Measurements from ENCODE around the gene SORCS2.

- TF ChIP-seq POLR2AphosphoS5 (IDR thresholded peaks at IDR 0.05; ENCODE audit: borderline replicate concordance, low read depth, low read length) = no peak
- no peak for TF ChIP-seq EZH2 (IDR thresholded peaks at IDR 0.05)
- no peak for TF ChIP-seq FOXP2 (optimal IDR thresholded peaks at IDR 0.05; ENCODE audit: control extremely low read depth, extremely low read length, insufficient read depth)
These were observed 282.0 kb downstream of the SORCS2 start for GRCh38 chr4:7474320-7474719.

Measured in SK-N-MC (cell line).